AG04449 (cell line): ENCODE measurements around the gene ZNF282.

Experiments used
- CTCF ChIA-PET: fragments of 350-600 bp; formaldehyde crosslinking; extraction: SDS; loops from one replicate; lab custom pipeline; 2021; ENCODE audit warnings: antibody characterized with exemption; lab: Yijun Ruan, JAX
- POLR2A ChIA-PET: fragments of 400-600, 350-600 bp; formaldehyde crosslinking; extraction: SDS; loops from one replicate; lab custom pipeline; 2020; ENCODE audit warnings: antibody characterized with exemption, inconsistent platforms; lab: Yijun Ruan, JAX
- DNase-seq: peaks from one replicate; pipeline ENCODE4 v3.0.0-alpha.2; 2010; ENCODE audit warnings: low read depth, low spot score
- H3K4me3 ChIP-seq: 2 replicates; pipeline ENCODE4 v1.5.1; 2011; ENCODE audit warnings: low read depth, mild to moderate bottlenecking, control low read depth, low read length
- TF ChIP-seq, protein P1 (sequence below): IDR thresholded peaks from one replicate; pipeline ENCODE4 v1.5.1; 2011; ENCODE audit warnings: mild to moderate bottlenecking, moderate library complexity, low read length, control low read depth, inconsistent platforms; ENCODE audit not compliant: insufficient read depth; ENCODE audit errors: missing control alignments

The ZNF282 gene

DNA sequence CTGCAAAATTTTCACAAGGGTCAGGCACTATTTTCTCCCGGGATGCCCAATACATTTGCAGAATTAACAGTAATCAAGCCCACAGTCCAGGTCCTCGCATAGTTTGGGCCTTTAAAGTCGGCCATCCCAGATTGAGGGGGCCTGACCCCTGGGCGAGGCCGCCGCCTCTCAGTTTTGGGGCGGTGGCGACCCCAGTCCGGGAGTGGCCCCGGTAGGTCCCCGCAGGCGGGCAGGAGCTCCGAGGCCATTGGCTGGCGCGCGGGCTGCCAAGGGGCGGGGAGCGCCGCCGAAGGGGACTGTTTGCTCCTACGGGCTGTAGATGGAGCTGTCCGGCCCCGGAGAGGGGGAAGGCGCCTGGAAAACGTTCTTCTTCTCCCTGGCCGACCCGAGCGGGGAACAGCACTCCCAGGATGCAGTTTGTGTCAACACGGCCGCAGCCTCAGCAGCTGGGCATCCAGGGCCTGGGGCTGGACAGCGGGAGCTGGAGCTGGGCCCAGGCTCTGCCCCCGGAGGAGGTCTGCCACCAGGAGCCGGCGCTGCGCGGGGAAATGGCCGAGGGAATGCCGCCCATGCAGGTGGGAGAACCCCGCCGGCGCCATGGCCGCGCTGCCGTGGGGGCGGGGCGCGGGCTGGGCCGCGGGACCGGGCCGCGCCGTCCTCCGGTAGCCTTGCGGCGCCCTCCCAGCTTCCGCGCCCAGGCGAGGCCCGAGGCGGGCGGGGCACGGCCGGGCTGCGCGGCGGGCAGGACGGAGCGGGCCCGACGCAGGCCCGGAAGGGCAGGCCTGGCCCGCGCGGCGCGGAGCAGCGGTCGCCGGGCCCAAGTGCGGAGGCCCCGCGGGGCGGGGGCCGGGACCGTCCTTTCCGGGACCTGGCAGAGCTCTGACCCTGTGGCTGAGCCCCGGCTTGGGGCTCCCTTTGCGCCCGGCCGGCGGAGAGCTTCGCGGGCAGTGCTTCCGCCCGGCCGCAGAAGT, at the start of gene ZNF282:
Gene ZNF282 (plus strand): TSS at position 367 of the 971 bp plus-strand sequence. CDS start 44 bp downstream, at position 411.
- DNase-seq: peak; percentile 46
- peak within 1 kb of the TSS; percentile 85 for H3K4me3 ChIP-seq
- TF ChIP-seq, protein P1, sequence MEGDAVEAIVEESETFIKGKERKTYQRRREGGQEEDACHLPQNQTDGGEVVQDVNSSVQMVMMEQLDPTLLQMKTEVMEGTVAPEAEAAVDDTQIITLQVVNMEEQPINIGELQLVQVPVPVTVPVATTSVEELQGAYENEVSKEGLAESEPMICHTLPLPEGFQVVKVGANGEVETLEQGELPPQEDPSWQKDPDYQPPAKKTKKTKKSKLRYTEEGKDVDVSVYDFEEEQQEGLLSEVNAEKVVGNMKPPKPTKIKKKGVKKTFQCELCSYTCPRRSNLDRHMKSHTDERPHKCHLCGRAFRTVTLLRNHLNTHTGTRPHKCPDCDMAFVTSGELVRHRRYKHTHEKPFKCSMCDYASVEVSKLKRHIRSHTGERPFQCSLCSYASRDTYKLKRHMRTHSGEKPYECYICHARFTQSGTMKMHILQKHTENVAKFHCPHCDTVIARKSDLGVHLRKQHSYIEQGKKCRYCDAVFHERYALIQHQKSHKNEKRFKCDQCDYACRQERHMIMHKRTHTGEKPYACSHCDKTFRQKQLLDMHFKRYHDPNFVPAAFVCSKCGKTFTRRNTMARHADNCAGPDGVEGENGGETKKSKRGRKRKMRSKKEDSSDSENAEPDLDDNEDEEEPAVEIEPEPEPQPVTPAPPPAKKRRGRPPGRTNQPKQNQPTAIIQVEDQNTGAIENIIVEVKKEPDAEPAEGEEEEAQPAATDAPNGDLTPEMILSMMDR: peak; percentile 85
- POLR2A ChIA-PET: interaction anchor here (0.5 to 1.9 kb wide), 7 partner anchors 20 to 497 kb away, joined by 3 to 8 read pairs (median 4); partner anchors contain the start of genes CUL1, ZNF398 and ZNF783
- CTCF ChIA-PET: interaction anchor here (0.8 to 2.5 kb wide), 21 partner anchors 9 to 189 kb away, joined by 3 to 20 read pairs (median 5); partner anchors contain the start of genes ZNF398, ZNF425 and ZNF783

- ChIA-PET CTCF (interaction anchor here (0.7 to 4.5 kb wide), 30 partner anchors 8 to 621 kb away, joined by 3 to 42 read pairs (median 6); partner anchors contain the start of genes ZNF282, ZNF425 and ZNF783), POLR2A (interaction anchor here (0.6 to 1.9 kb wide), 8 partner anchors 9 to 1892 kb away, joined by 3 to 26 read pairs (median 3); partner anchors contain the start of genes ZNF282, ZNF425 and ZNF783)
- no peak for DNase-seq
- TF ChIP-seq, protein P1: peak; percentile 47
- H3K4me3 ChIP-seq: peak within 1 kb of the TSS; percentile 80
Observed at GRCh38 chr7:149147072-149147751, 48.1 kb upstream of the ZNF282 start, which contains the start of gene ZNF398. Gene ZNF398, plus strand, starts transcription at chr7:149147453. Its CDS starts 290 bp downstream, at chr7:149147743.

DNA sequence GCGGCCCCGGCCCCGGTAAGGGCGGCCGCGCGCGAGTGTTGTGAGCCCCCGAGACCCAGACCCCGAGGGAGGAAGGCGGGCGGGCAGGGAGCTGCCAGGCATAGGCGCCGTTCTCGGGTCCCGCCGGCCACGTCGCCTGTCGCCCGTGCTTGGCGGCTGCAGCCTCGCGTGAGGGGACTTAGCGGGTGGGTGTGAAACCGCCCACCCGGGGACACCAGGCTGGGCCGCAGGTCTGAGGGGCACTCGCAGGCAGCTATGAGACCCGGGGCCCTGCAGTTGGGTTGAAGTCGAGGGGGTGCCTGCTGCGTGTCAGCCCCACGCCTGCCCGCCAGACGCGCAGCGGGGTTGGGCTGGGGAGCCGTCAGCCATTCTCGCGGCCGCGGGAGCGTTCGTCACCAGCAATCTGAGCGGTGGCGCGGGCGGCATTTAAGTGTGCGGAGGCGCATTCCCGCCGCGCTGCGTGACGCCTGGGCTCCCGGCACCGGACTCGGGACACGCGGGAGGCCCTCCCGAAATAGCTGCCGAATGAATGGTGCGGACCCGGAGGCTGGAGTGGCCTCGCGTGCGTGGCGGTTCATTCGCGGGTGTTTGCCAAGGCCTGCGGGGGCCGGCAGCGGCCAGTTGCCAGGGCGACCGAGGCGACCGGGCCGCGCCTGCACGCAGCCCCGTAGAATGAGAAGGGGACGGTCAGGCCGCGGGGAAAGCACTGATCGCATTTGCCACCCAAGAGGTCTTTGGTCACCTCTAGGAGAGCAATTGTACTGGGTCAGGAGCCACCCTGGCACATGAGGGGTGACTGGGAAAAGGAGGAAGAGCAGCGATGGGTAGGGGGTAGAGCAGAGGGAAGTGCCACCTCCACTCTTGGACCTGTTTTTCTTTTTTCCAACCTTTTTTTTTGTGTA, 47.3 kb upstream of the ZNF282 start:
- ChIA-PET POLR2A (interaction anchor here (0.6 to 1.9 kb wide), 7 partner anchors 12 to 1891 kb away, joined by 3 to 26 read pairs (median 3); partner anchors contain the start of genes ZNF282, ZNF425 and ZNF783), CTCF (interaction anchor here (0.8 to 4.5 kb wide), 23 partner anchors 8 to 620 kb away, joined by 3 to 42 read pairs (median 7); partner anchors contain the start of genes ZNF282, ZNF425 and ZNF783)
- DNase-seq: no peak
- H3K4me3 ChIP-seq: peak overlapping the region; percentile 80
- TF ChIP-seq, protein P1: no peak

- ChIA-PET POLR2A (no interaction called here), CTCF (interaction anchor here (1.0 to 1.8 kb wide), 3 partner anchors 29 to 85 kb away, joined by 3 to 6 read pairs (median 4); partner anchors contain the start of gene ZNF282)
- DNase-seq: no peak
- no peak overlapping the region for H3K4me3 ChIP-seq
- TF ChIP-seq, protein P1: no peak
Observed at GRCh38 chr7:149150981-149151380, 44.4 kb upstream of the ZNF282 start.

DNA sequence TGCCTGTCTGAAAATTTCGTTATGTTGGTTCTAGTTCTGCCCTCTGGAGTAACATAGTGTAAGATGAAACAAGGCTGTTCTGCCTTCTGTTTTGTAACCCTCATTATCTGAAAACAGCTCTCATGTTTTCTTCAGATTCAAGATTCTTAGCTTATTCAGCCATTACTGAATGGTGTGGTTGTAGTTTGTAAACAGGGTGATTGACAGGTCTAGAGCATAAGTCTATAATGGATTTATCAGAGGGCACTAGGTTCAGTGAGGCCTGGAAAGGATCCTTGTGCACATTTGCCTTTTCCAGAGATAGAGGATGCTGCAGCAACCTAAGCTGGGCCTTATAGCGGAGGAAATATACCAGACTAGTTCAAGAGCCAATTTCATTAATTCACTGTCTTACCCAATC, 42.0 kb upstream of the ZNF282 start:
- ChIA-PET CTCF (no interaction called here), POLR2A (no interaction called here)
- no peak overlapping the region for H3K4me3 ChIP-seq
- TF ChIP-seq, protein P1: no peak
- DNase-seq: no peak
